H1 (cell line): ENCODE measurements around the gene TBX15. TPM values are rescaled to one million over a fixed set of nuclear protein-coding genes. Genes with fewer than 3 reads are reported as not detected.
A peak's percentile ranks its signal among the peaks of the same experiment; 100 is the strongest.

Experiments used
- CTCF ChIA-PET: fragments of 300-600 bp; sonication (Branson Sonifier 250); formaldehyde crosslinking; loops from one replicate; lab custom pipeline; 2021; ENCODE audit not compliant: partially characterized antibody; lab: Charles Lee
- POLR2A ChIA-PET: fragments of 300-600 bp; sonication (Branson Sonifier 250); formaldehyde crosslinking; loops from one replicate; lab custom pipeline; 2021; ENCODE audit warnings: inconsistent platforms; ENCODE audit not compliant: partially characterized antibody; lab: Charles Lee
- DNase-seq, 2 experiments: peaks; one replicate each; pipeline versions ENCODE4 v3.0.0 to v3.0.0-alpha.2; 2010 to 2022; ENCODE audit warnings: low spot score in 2 of 2, low read depth in 1 of 2, mixed read lengths in 1 of 2
- FAIRE-seq: peaks from 2 replicates; lab custom pipeline; 2011; peaks lifted over from hg19 to GRCh38; lab: Jason Lieb, UNC
- H2AFZ ChIP-seq: 2 replicates; pipeline ENCODE4 v1.8.1; 2012; ENCODE audit warnings: low read length, inconsistent platforms
- H2AK5ac ChIP-seq: 2 replicates; pipeline ENCODE4 v1.6.1; 2013; ENCODE audit warnings: low read depth, low read length
- H2BK120ac ChIP-seq: replicated peaks from 2 replicates; pipeline ENCODE3; 2013; ENCODE audit warnings: low read depth, low read length, inconsistent platforms
- H2BK12ac ChIP-seq: 2 replicates; pipeline ENCODE4 v1.6.1; 2013; ENCODE audit warnings: low read depth, low read length
- H2BK15ac ChIP-seq: 2 replicates; pipeline ENCODE4 v1.6.1; 2013; ENCODE audit warnings: low read length
- H2BK20ac ChIP-seq: 2 replicates; pipeline ENCODE4 v1.6.1; 2013; ENCODE audit warnings: low read length
- H2BK5ac ChIP-seq: 2 replicates; pipeline ENCODE4 v1.6.1; 2013; ENCODE audit warnings: low read depth, low read length
- H3K14ac ChIP-seq: 2 replicates; pipeline ENCODE4 v1.6.1; 2013; ENCODE audit warnings: inconsistent platforms; ENCODE audit not compliant: insufficient read length
- H3K18ac ChIP-seq: 2 replicates; pipeline ENCODE4 v1.6.1; 2013; ENCODE audit warnings: low read length; ENCODE audit errors: extremely low read depth
- H3K23ac ChIP-seq: 2 replicates; pipeline ENCODE4 v1.6.1; 2013; ENCODE audit warnings: inconsistent platforms; ENCODE audit not compliant: insufficient read length
- H3K23me2 ChIP-seq: 2 replicates; pipeline ENCODE4 v1.6.1; 2013; ENCODE audit warnings: low read depth, low read length
- H3K27ac ChIP-seq: 2 replicates; pipeline ENCODE4 v1.6.1; 2011; ENCODE audit warnings: low read depth, low read length, inconsistent platforms
- H3K27me3 ChIP-seq, 4 experiments: replicated peaks in 1 of 4; 1 replicate in 1 of 4; 2 replicates in 3 of 4; pipeline versions ENCODE4 v1.6.1 to v1.8.1; 2011 to 2013; ENCODE audit warnings: low read length in 3 of 4, mild to moderate bottlenecking in 3 of 4, inconsistent platforms in 2 of 4, mixed read lengths in 2 of 4, moderate library complexity in 1 of 4; ENCODE audit not compliant: control insufficient read depth in 3 of 4, insufficient read depth in 3 of 4; ENCODE audit errors: extremely low read depth in 1 of 4
- H3K36me3 ChIP-seq, 4 experiments: 2 replicates each; pipeline versions ENCODE4 v1.6.1 to v1.8.1; 2011 to 2013; ENCODE audit warnings: mild to moderate bottlenecking in 4 of 4, low read length in 3 of 4, moderate library complexity in 2 of 4, control low read depth in 1 of 4, inconsistent platforms in 1 of 4; ENCODE audit not compliant: insufficient read depth in 4 of 4, control insufficient read depth in 2 of 4
- H3K4ac ChIP-seq: replicated peaks from 2 replicates; pipeline ENCODE3; 2013; ENCODE audit warnings: low read length, low read depth, mixed read lengths, inconsistent platforms; ENCODE audit not compliant: insufficient read length
- H3K4me1 ChIP-seq, 4 experiments: replicated peaks in 1 of 4; 1 replicate in 1 of 4; 2 replicates in 3 of 4; pipeline versions ENCODE4 v1.6.1 to v1.8.1; 2011 to 2013; ENCODE audit warnings: low read length in 3 of 4, inconsistent platforms in 2 of 4, mixed read lengths in 1 of 4; ENCODE audit not compliant: insufficient read depth in 4 of 4, control insufficient read depth in 3 of 4
- H3K4me2 ChIP-seq, 2 experiments: 2 replicates each; pipeline versions ENCODE4 v1.6.1 to v1.8.1; 2011 to 2013; ENCODE audit warnings: low read depth in 2 of 2, low read length in 2 of 2, control low read depth in 1 of 2, inconsistent platforms in 1 of 2, mild to moderate bottlenecking in 1 of 2; ENCODE audit not compliant: insufficient read depth in 1 of 2
- H3K4me3 ChIP-seq, 4 experiments: fragments of 200-600, 300-600 bp in 1 of 4; sonication (generic), shearing (Covaris generic), sonication (Bioruptor Twin) in 1 of 4; 2 replicates each; pipeline versions ENCODE4 v1.5.1 to v1.8.1; 2011 to 2016; ENCODE audit warnings: low read length in 4 of 4, low read depth in 3 of 4, control low read depth in 2 of 4, inconsistent platforms in 2 of 4, mild to moderate bottlenecking in 2 of 4, mixed read lengths in 1 of 4, moderate library complexity in 1 of 4; ENCODE audit not compliant: insufficient read depth in 2 of 4; ENCODE audit errors: extremely low read depth in 1 of 4
- H3K56ac ChIP-seq: replicated peaks from 2 replicates; pipeline ENCODE3; 2013; ENCODE audit warnings: low read depth, mild to moderate bottlenecking, mixed read lengths, low read length, inconsistent platforms; ENCODE audit not compliant: insufficient read length
- H3K79me1 ChIP-seq: 2 replicates; pipeline ENCODE4 v1.6.1; 2013; ENCODE audit warnings: low read depth, low read length, control low read depth
- H3K79me2 ChIP-seq, 2 experiments: 2 replicates each; pipeline versions ENCODE4 v1.6.1 to v1.8.1; 2012 to 2013; ENCODE audit warnings: low read length in 2 of 2, mild to moderate bottlenecking in 2 of 2, inconsistent platforms in 1 of 2; ENCODE audit not compliant: insufficient read depth in 2 of 2, control insufficient read depth in 1 of 2
- H3K9ac ChIP-seq, 4 experiments: replicated peaks in 1 of 4; 1 replicate in 1 of 4; 2 replicates in 3 of 4; pipeline versions ENCODE4 v1.6.1 to v1.8.1; 2011 to 2013; ENCODE audit warnings: low read depth in 3 of 4, low read length in 3 of 4, control low read depth in 2 of 4, mild to moderate bottlenecking in 2 of 4, moderate library complexity in 2 of 4, inconsistent platforms in 1 of 4; ENCODE audit errors: extremely low read depth in 1 of 4
- H3K9me3 ChIP-seq, 2 experiments: 2 replicates each; pipeline versions ENCODE4 v1.6.1 to v1.8.1; 2012 to 2013; ENCODE audit warnings: mild to moderate bottlenecking in 2 of 2, moderate library complexity in 2 of 2, control low read depth in 1 of 2, inconsistent platforms in 1 of 2, low read depth in 1 of 2, low read length in 1 of 2, mixed read lengths in 1 of 2; ENCODE audit not compliant: insufficient read depth in 2 of 2
- H4K20me1 ChIP-seq, 2 experiments: replicated peaks in 1 of 2; 2 replicates each; pipeline versions ENCODE3 to v1.8.1; 2011 to 2013; ENCODE audit warnings: inconsistent platforms in 2 of 2, low read length in 2 of 2, mild to moderate bottlenecking in 1 of 2; ENCODE audit not compliant: insufficient read depth in 2 of 2, control insufficient read depth in 1 of 2
- H4K5ac ChIP-seq: 2 replicates; pipeline ENCODE4 v1.6.1; 2013; ENCODE audit warnings: low read length, low read depth, mixed read lengths, inconsistent platforms; ENCODE audit not compliant: insufficient read length
- H4K8ac ChIP-seq: 2 replicates; pipeline ENCODE4 v1.8.0; 2013; ENCODE audit warnings: mild to moderate bottlenecking, moderate library complexity, low read length, inconsistent platforms; ENCODE audit not compliant: insufficient read depth; ENCODE audit errors: extremely low read depth
- H4K91ac ChIP-seq: replicated peaks from 2 replicates; pipeline ENCODE3; 2013; ENCODE audit warnings: low read length, mixed read lengths, inconsistent platforms; ENCODE audit not compliant: insufficient read length
- HDAC2 ChIP-seq, 2 experiments: fragments of 300-600 bp in 1 of 2; sonication (generic) in 1 of 2; IDR thresholded peaks; 2 replicates each; pipeline ENCODE4 v1.6.1; 2011 to 2012; ENCODE audit warnings: low read depth in 2 of 2, low read length in 2 of 2, mild to moderate bottlenecking in 2 of 2, moderate library complexity in 2 of 2, borderline replicate concordance in 1 of 2, inconsistent platforms in 1 of 2
- RBBP5 ChIP-seq: IDR thresholded peaks from 2 replicates; pipeline ENCODE4 v1.7.1; 2012; ENCODE audit warnings: low read depth, mild to moderate bottlenecking, inconsistent platforms, low read length, moderate library complexity, borderline replicate concordance
- RNF2 ChIP-seq: fragments of 200-900, 300-1000 bp; sonication (generic); IDR thresholded peaks from 2 replicates; pipeline ENCODE4 v1.7.1; 2016; ENCODE audit warnings: borderline replicate concordance, low read depth, mild to moderate bottlenecking, antibody characterized with exemption, low read length; ENCODE audit not compliant: poor library complexity, severe bottlenecking; ENCODE audit errors: missing control alignments
- WGBS, 2 experiments: shearing (Covaris generic) in 1 of 2; methylation state at CpG; one replicate each; pipeline versions ENCODE4 v1.1.6 to v1.1.7; 2013 to 2015; ENCODE audit warnings: low lambda C conversion rate in 2 of 2, mixed read lengths in 2 of 2, inconsistent platforms in 1 of 2, low coverage in 1 of 2, missing lambda C conversion rate in 1 of 2; ENCODE audit not compliant: insufficient replicate concordance in 2 of 2, insufficient coverage in 1 of 2, insufficient read length in 1 of 2; ENCODE audit errors: extremely low coverage in 1 of 2, missing lambda C conversion rate in 1 of 2; 5-methylcytosine and 5-hydroxymethylcytosine counted together
- polyA plus RNA-seq, 7 experiments: library from polyadenylated mRNA; depleted of rRNA in 3 of 7; stranded (reverse) in 5 of 7; unstranded in 2 of 7; fragments of >200 nt in 5 of 7; fragments of 200-250 nt in 2 of 7; gene quantifications; 1 replicate in 5 of 7; 2 replicates in 1 of 7; 4 replicates in 1 of 7; pipeline versions ENCODE4 v1.2.1 to v1.2.3, GENCODE V29; 2011 to 2013; ENCODE audit warnings: missing spikeins in 2 of 7, mixed read lengths in 2 of 7
- total RNA-seq: library from RNA; stranded (reverse); fragmentation: NEBNext Ultra II Directional; extraction: Animal tissue kit (Norgen Biotek cat#: 25700); gene quantifications from 2 replicates; pipeline ENCODE4 v1.2.1, GENCODE V29; 2021
- TF ChIP-seq, protein P1 (sequence below): IDR thresholded peaks from 2 replicates; pipeline ENCODE4 v1.6.1; 2011; ENCODE audit warnings: low read depth, mild to moderate bottlenecking, low read length; ENCODE audit not compliant: insufficient read depth

Gene TBX15
- total and polyA plus RNA-seq, 2 of the 8 experiments (the other 6 are each of a cell fraction or from before 2014, with no cell fraction given) = 0.14 to 0.24 TPM

DNA sequence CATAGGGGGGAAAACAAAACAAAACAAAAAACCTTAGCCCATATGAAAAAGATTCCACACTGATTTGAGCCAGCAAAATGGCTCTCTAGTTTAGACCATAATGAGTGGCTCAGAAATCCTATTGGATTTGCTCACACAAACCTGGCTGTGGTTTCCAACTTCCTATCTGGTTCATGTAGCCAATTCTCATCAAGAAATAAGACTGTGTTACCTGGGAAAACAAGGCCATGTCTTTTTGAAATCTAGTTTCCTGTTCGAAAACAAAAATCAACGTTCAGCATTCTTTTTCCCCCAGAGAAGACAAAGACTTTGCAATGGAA, 69.2 kb downstream of the TBX15 start:
- no peak overlapping the region for H2BK15ac ChIP-seq
- H2BK120ac ChIP-seq = no peak overlapping the region
- no peak overlapping the region for H3K4ac ChIP-seq
- H2AFZ ChIP-seq = peak overlapping the region; percentile 36; the same call in 1 of the 2 replicates
- H2BK12ac ChIP-seq = no peak overlapping the region
- no peak overlapping the region for H3K14ac ChIP-seq
- no peaks in the 10 kb centered on the region for H3K79me1 ChIP-seq
- no peak overlapping the region for H3K4me3 ChIP-seq
- H3K4me1 ChIP-seq = peaks cover 2 to 7% (median 3%) of the 10 kb centered on the region in 4 experiments; a peak in 5 of 7 replicates
- no peak overlapping the region for H3K27ac ChIP-seq
- no peak overlapping the region for H3K9ac ChIP-seq
- H4K8ac ChIP-seq = no peak overlapping the region
- no peak overlapping the region for H3K56ac ChIP-seq
- H3K23ac ChIP-seq = no peak overlapping the region
- no peak overlapping the region for H4K5ac ChIP-seq
- no peaks in the 10 kb centered on the region for H3K9me3 ChIP-seq
- H3K18ac ChIP-seq = no peak overlapping the region
- TF ChIP-seq HDAC2 (IDR thresholded peaks at IDR 0.05; ENCODE audit: borderline replicate concordance in 1 of 2, low read depth in 2 of 2, low read length in 2 of 2) (no peak), RBBP5 (no peak), RNF2 (no peak)
- TF ChIP-seq, protein P1, sequence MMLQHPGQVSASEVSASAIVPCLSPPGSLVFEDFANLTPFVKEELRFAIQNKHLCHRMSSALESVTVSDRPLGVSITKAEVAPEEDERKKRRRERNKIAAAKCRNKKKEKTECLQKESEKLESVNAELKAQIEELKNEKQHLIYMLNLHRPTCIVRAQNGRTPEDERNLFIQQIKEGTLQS = no peak
- H4K20me1 ChIP-seq = no peaks in the 10 kb centered on the region
- H3K36me3 ChIP-seq = no peaks in the 10 kb centered on the region
- ChIA-PET POLR2A (no interaction called here), CTCF (no interaction called here)
- H3K23me2 ChIP-seq = no peaks in the 10 kb centered on the region
- FAIRE-seq (no peak), DNase-seq (no peak)
- H3K79me2 ChIP-seq = no peaks in the 10 kb centered on the region
- H3K4me2 ChIP-seq = no peak overlapping the region
- 94% methylated on average over 2 of the region's 2 CpGs; no CpG with 5 or more reads in 1 of the 2 experiments for WGBS, 2 experiments
- no peak overlapping the region for H4K91ac ChIP-seq
- H2BK20ac ChIP-seq = no peak overlapping the region
- no peak overlapping the region for H2AK5ac ChIP-seq
- H2BK5ac ChIP-seq = no peak overlapping the region
- H3K27me3 ChIP-seq = no peaks in the 10 kb centered on the region
